ENCODE results near the gene CTNNA3. TPM values are rescaled to one million over a fixed set of nuclear protein-coding genes. Genes with fewer than 3 reads are reported as not detected.
A peak's percentile ranks its signal among the peaks of the same experiment; 100 is the strongest.

Gene CTNNA3
- 10 to 100 TPM in 1 of 4 donors, 1 to 10 TPM in 1, under 1 TPM in 2; 0.68 to 75.2 (median 1.4) TPM for total RNA-seq

- in situ Hi-C loops (cut with MboI; ENCODE audit: low pct_ligation_motif_present in 1 of 4, low pct_unique_long_range_greater_than_20kb in 1 of 4, low sequenced_read_pairs in 3 of 4) (loop anchor here in 3 of 4 donors (5.0 kb wide), 2 partner anchors 76 to 86 kb away; no protein-coding TSS in a partner anchor), intact Hi-C loops (cut with DNase I; ENCODE audit: low total_unique reads) (no loop called here)
- 37 to 39% methylated on average over 6 of the region's 6 CpGs for WGBS, 2 donors (ENCODE audit: low coverage in 1 of 2)
- Histone ChIP-seq H3K36me3 (no peaks in the 10 kb centered on the region), H3K4me3 (peak within 1 kb of the TSS in 3 of 4 donors; percentile 7 to 24 (median 15)), H3K4me1 (peaks cover 0 to 16% (median 2%) of the 10 kb centered on the region in 4 donors), H3K27ac (peak within 1 kb of the TSS; percentile 37 to 68 (median 58)), H3K9me3 (no peaks in the 10 kb centered on the region), H3K27me3 (peaks cover 9% of the 10 kb centered on the region)
- TF ChIP-seq POLR2A (IDR thresholded peaks at IDR 0.05) (no peak), EP300 (IDR thresholded peaks at IDR 0.05; ENCODE audit: low read depth) (no peak), CTCF (IDR thresholded peaks at IDR 0.05) (no peak), POLR2AphosphoS5 (IDR thresholded peaks at IDR 0.05) (peak in 1 of 3 donors; percentile 37)
- no peak for DNase-seq
Measured at GRCh38 chr10:67696029-67696428, at the start of gene CTNNA3. CTNNA3 (minus strand) TSS chr10:67696195.

- intact Hi-C loops (cut with DNase I; ENCODE audit: low total_unique reads) (no loop called here), in situ Hi-C loops (cut with MboI; ENCODE audit: low pct_ligation_motif_present in 1 of 4, low pct_unique_long_range_greater_than_20kb in 1 of 4, low sequenced_read_pairs in 3 of 4) (no loop called here)
- no peak overlapping the region for H3K27ac ChIP-seq
- no peak overlapping the region for H3K4me3 ChIP-seq
- H3K4me1 ChIP-seq = no peaks in the 10 kb centered on the region
- DNase-seq = no peak
- no peaks in the 10 kb centered on the region for H3K27me3 ChIP-seq
- TF ChIP-seq POLR2AphosphoS5 (IDR thresholded peaks at IDR 0.05) (no peak), POLR2A (IDR thresholded peaks at IDR 0.05) (no peak), CTCF (IDR thresholded peaks at IDR 0.05) (no peak), EP300 (IDR thresholded peaks at IDR 0.05; ENCODE audit: low read depth) (no peak)
- 67 to 69% methylated on average over 4 of the region's 4 CpGs for WGBS, 2 donors (ENCODE audit: low coverage in 1 of 2)
- H3K9me3 ChIP-seq = no peaks in the 10 kb centered on the region
- H3K36me3 ChIP-seq = no peaks in the 10 kb centered on the region
Measured at GRCh38 chr10:67735430-67735829, 39.4 kb upstream of the CTNNA3 start.

- in situ Hi-C loops (cut with MboI; ENCODE audit: low pct_ligation_motif_present in 1 of 4, low pct_unique_long_range_greater_than_20kb in 1 of 4, low sequenced_read_pairs in 3 of 4) = no loop called here
- no peak for TF ChIP-seq POLR2A (IDR thresholded peaks at IDR 0.05)
- no peak for TF ChIP-seq EP300 (IDR thresholded peaks at IDR 0.05; ENCODE audit: low read depth)
- no peak for TF ChIP-seq POLR2AphosphoS5 (IDR thresholded peaks at IDR 0.05)
- TF ChIP-seq CTCF (IDR thresholded peaks at IDR 0.05) = no peak
- WGBS, 2 donors (ENCODE audit: low coverage in 1 of 2) = 89 to 100% methylated on average over 1 of the region's 1 CpG
- Histone ChIP-seq H3K4me3 (no peak overlapping the region), H3K36me3 (no peaks in the 10 kb centered on the region), H3K27me3 (no peaks in the 10 kb centered on the region), H3K27ac (no peak overlapping the region), H3K4me1 (no peaks in the 10 kb centered on the region), H3K9me3 (no peaks in the 10 kb centered on the region)
- no peak for DNase-seq
- intact Hi-C loops (cut with DNase I; ENCODE audit: low total_unique reads) = no loop called here
Measured at GRCh38 chr10:67733511-67733910, 37.5 kb upstream of the CTNNA3 start.

GRCh38 chr10:67725567-67725966 lies 29.6 kb upstream of the CTNNA3 start:
- Histone ChIP-seq H3K4me1 (no peaks in the 10 kb centered on the region), H3K36me3 (no peaks in the 10 kb centered on the region), H3K27me3 (no peaks in the 10 kb centered on the region), H3K4me3 (no peak overlapping the region), H3K27ac (no peak overlapping the region), H3K9me3 (no peaks in the 10 kb centered on the region)
- 76 to 89% methylated on average over 2 of the region's 2 CpGs for WGBS, 2 donors (ENCODE audit: low coverage in 1 of 2)
- intact Hi-C loops (cut with DNase I; ENCODE audit: low total_unique reads) (no loop called here), in situ Hi-C loops (cut with MboI; ENCODE audit: low pct_ligation_motif_present in 1 of 4, low pct_unique_long_range_greater_than_20kb in 1 of 4, low sequenced_read_pairs in 3 of 4) (no loop called here)
- TF ChIP-seq POLR2AphosphoS5 (IDR thresholded peaks at IDR 0.05) (no peak), POLR2A (IDR thresholded peaks at IDR 0.05) (no peak), CTCF (IDR thresholded peaks at IDR 0.05) (no peak), EP300 (IDR thresholded peaks at IDR 0.05; ENCODE audit: low read depth) (no peak)
- no peak for DNase-seq
